Endothelial cell (in vitro differentiated cells): ENCODE measurements around the gene CAP2. TPM values are rescaled to one million over a fixed set of nuclear protein-coding genes. Genes with fewer than 3 reads are reported as not detected.

ENCODE experiments used
- DNase-seq: peaks from one replicate; pipeline ENCODE4 v3.0.0; 2021; ENCODE audit warnings: low spot score
- H3K27ac Mint-ChIP-seq: one replicate; pipeline ENCODE4 v1.8.0; 2021; ENCODE audit warnings: mixed read lengths, inconsistent platforms; ENCODE audit not compliant: unreplicated experiment
- H3K27me3 Mint-ChIP-seq: one replicate; pipeline ENCODE4 v1.8.0; 2021; ENCODE audit warnings: mild to moderate bottlenecking, moderate library complexity, mixed read lengths, inconsistent platforms; ENCODE audit not compliant: unreplicated experiment
- H3K36me3 Mint-ChIP-seq: one replicate; pipeline ENCODE4 v1.8.0; 2021; ENCODE audit warnings: mild to moderate bottlenecking, low read depth, mixed read lengths, inconsistent platforms; ENCODE audit not compliant: unreplicated experiment
- H3K4me1 Mint-ChIP-seq: one replicate; pipeline ENCODE4 v1.8.0; 2021; ENCODE audit warnings: mild to moderate bottlenecking, mixed read lengths, inconsistent platforms; ENCODE audit not compliant: unreplicated experiment
- H3K4me3 Mint-ChIP-seq: one replicate; pipeline ENCODE4 v1.8.0; 2021; ENCODE audit warnings: mild to moderate bottlenecking, mixed read lengths, inconsistent platforms; ENCODE audit not compliant: unreplicated experiment
- H3K9me3 Mint-ChIP-seq: one replicate; pipeline ENCODE4 v1.8.0; 2021; ENCODE audit warnings: mixed read lengths, inconsistent platforms; ENCODE audit not compliant: unreplicated experiment
- CTCF ChIP-seq: fragments of 200-600 bp; sonication (generic); IDR thresholded peaks from one replicate; pipeline ENCODE4 v1.5.0; 2021; ENCODE audit warnings: antibody characterized with exemption; ENCODE audit not compliant: unreplicated experiment
- total RNA-seq: library from RNA; stranded (reverse); fragmentation: NEBNext Ultra II Directional; extraction: Animal tissue kit (Norgen Biotek cat#: 25700); gene quantifications from one replicate; pipeline ENCODE4 v1.2.1, GENCODE V29; 2021; ENCODE audit not compliant: unreplicated experiment

The CAP2 gene
- total RNA-seq, 1 donor from 2014 or later = 4.4 TPM

GRCh38 chr6:17446713-17447112 lies 53.3 kb downstream of the CAP2 start:
- Mint-ChIP-seq H3K27me3 (peaks cover 1% of the 10 kb centered on the region), H3K27ac (no peak overlapping the region), H3K36me3 (no peaks in the 10 kb centered on the region), H3K9me3 (no peaks in the 10 kb centered on the region), H3K4me3 (no peak overlapping the region), H3K4me1 (peaks cover 2% of the 10 kb centered on the region)
- DNase-seq = no peak
- TF ChIP-seq CTCF = no peak

DNA sequence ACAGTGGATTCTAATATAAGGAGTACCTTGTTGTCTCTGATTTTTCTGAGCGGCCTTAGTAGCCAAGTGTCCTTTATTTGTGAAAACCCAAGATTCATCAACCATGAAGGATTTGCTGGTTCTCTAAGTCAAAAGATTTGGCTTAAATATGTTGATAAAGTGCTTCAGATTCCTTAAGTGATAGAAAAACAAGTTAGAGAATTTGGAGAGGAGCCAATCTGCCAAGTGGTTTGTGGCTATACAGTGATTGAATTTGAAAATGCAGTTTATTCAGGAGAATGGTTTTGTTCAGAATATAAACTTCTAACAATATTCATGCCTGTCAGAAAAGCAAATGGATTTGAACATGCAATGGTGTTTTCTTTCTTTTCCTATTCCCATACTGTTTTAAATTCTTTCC lies 54.8 kb downstream of the CAP2 start:
- Mint-ChIP-seq H3K4me1 (no peaks in the 10 kb centered on the region), H3K9me3 (no peaks in the 10 kb centered on the region), H3K27ac (no peak overlapping the region), H3K4me3 (no peak overlapping the region), H3K27me3 (peaks cover 1% of the 10 kb centered on the region), H3K36me3 (no peaks in the 10 kb centered on the region)
- DNase-seq = no peak
- TF ChIP-seq CTCF = no peak

- peaks cover 1% of the 10 kb centered on the region for H3K27me3 Mint-ChIP-seq
- H3K36me3 Mint-ChIP-seq = no peaks in the 10 kb centered on the region
- H3K27ac Mint-ChIP-seq = no peak overlapping the region
- no peak for DNase-seq
- no peaks in the 10 kb centered on the region for H3K9me3 Mint-ChIP-seq
- no peaks in the 10 kb centered on the region for H3K4me1 Mint-ChIP-seq
- no peak overlapping the region for H3K4me3 Mint-ChIP-seq
- TF ChIP-seq CTCF = no peak
Measured at GRCh38 chr6:17450397-17450796, 57.0 kb downstream of the CAP2 start.

- Mint-ChIP-seq H3K4me1 (no peaks in the 10 kb centered on the region), H3K4me3 (no peak overlapping the region), H3K36me3 (no peaks in the 10 kb centered on the region), H3K27me3 (peaks cover 1% of the 10 kb centered on the region), H3K9me3 (no peaks in the 10 kb centered on the region), H3K27ac (no peak overlapping the region)
- DNase-seq = no peak
- no peak for TF ChIP-seq CTCF
Measured at GRCh38 chr6:17450832-17451231, 57.4 kb downstream of the CAP2 start.

DNA sequence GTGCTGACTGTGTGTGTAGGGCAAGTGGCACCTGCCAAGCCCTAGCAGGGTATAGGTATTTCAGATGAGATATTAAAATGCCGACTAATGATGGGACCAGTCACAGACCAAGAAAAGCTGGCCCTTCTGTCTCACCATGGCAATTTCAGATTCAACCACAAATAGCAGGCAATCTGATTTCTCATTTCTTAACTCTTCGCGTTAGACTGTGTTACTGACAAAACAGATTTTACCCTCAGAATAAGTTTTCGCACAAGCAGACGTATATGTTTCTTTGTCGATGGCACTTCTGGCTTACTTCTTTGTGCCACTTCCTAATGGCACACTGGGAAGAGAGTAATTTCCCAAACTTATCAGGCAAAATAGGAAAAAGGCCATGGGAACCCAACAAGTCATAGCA lies 58.7 kb downstream of the CAP2 start:
- H3K27me3 Mint-ChIP-seq = no peaks in the 10 kb centered on the region

More for the DNA sequence above, 58.7 kb downstream of the CAP2 start:
- TF ChIP-seq CTCF = no peak
- H3K9me3 Mint-ChIP-seq = no peaks in the 10 kb centered on the region
- H3K36me3 Mint-ChIP-seq = no peaks in the 10 kb centered on the region
- H3K4me3 Mint-ChIP-seq = no peak overlapping the region
- DNase-seq = no peak
- no peak overlapping the region for H3K27ac Mint-ChIP-seq
- H3K4me1 Mint-ChIP-seq = no peaks in the 10 kb centered on the region
